ENCODE results near the gene WDCP.

The WDCP gene

GRCh38 chr2:24075915-24076848 lies 29.0 kb upstream of the WDCP start, which contains the start of gene SF3B6:
Gene SF3B6 (minus strand): TSS chr2:24076326. CDS start chr2:24076229, 97 bp downstream.
- no peak; the same call in 1 of the 2 replicates for TF ChIP-seq CTCF (conservative IDR thresholded peaks at IDR 0.05; ENCODE audit: low read length)
- peak; percentile 98 for DNase-seq (ENCODE audit: low read depth)
- H3K4me3 ChIP-seq (ENCODE audit: low read length) = peak within 1 kb of the TSS; percentile 98

GRCh38 chr2:24075259-24075658 lies 28.1 kb upstream of the WDCP start:
- peak overlapping the region; percentile 98 for H3K4me3 ChIP-seq (ENCODE audit: low read length)
- DNase-seq (ENCODE audit: low read depth) = no peak
- no peak for TF ChIP-seq CTCF (conservative IDR thresholded peaks at IDR 0.05; ENCODE audit: low read length)

GRCh38 chr2:24073816-24074215 lies 26.6 kb upstream of the WDCP start:
- DNase-seq (ENCODE audit: low read depth) = no peak
- no peak overlapping the region for H3K4me3 ChIP-seq (ENCODE audit: low read length)
- TF ChIP-seq CTCF (conservative IDR thresholded peaks at IDR 0.05; ENCODE audit: low read length) = no peak

GRCh38 chr2:24072259-24072658 lies 25.1 kb upstream of the WDCP start:
- DNase-seq (ENCODE audit: low read depth) = no peak
- no peak for TF ChIP-seq CTCF (conservative IDR thresholded peaks at IDR 0.05; ENCODE audit: low read length)
- H3K4me3 ChIP-seq (ENCODE audit: low read length) = no peak overlapping the region

- no peak for TF ChIP-seq CTCF (conservative IDR thresholded peaks at IDR 0.05; ENCODE audit: low read length)
- DNase-seq (ENCODE audit: low read depth) = no peak
- no peak overlapping the region for H3K4me3 ChIP-seq (ENCODE audit: low read length)
Measured at GRCh38 chr2:24065341-24065740, 18.1 kb upstream of the WDCP start.

GRCh38 chr2:24058564-24059271 lies 11.5 kb upstream of the WDCP start:
- DNase-seq (ENCODE audit: low read depth) = no peak
- H3K4me3 ChIP-seq (ENCODE audit: low read length) = no peak overlapping the region
- no peak for TF ChIP-seq CTCF (conservative IDR thresholded peaks at IDR 0.05; ENCODE audit: low read length)

Measured in AG10803 (cell line).